Measurements from ENCODE around the gene C17orf58. TPM values are rescaled to one million over a fixed set of nuclear protein-coding genes. Genes with fewer than 3 reads are reported as not detected.

The C17orf58 gene
- total and polyA plus RNA-seq, 9 of the 15 experiments (the other 6 are each of a cell fraction or from before 2014, with no cell fraction given) = 8.6 to 37.4 (median 27.6) TPM

DNA sequence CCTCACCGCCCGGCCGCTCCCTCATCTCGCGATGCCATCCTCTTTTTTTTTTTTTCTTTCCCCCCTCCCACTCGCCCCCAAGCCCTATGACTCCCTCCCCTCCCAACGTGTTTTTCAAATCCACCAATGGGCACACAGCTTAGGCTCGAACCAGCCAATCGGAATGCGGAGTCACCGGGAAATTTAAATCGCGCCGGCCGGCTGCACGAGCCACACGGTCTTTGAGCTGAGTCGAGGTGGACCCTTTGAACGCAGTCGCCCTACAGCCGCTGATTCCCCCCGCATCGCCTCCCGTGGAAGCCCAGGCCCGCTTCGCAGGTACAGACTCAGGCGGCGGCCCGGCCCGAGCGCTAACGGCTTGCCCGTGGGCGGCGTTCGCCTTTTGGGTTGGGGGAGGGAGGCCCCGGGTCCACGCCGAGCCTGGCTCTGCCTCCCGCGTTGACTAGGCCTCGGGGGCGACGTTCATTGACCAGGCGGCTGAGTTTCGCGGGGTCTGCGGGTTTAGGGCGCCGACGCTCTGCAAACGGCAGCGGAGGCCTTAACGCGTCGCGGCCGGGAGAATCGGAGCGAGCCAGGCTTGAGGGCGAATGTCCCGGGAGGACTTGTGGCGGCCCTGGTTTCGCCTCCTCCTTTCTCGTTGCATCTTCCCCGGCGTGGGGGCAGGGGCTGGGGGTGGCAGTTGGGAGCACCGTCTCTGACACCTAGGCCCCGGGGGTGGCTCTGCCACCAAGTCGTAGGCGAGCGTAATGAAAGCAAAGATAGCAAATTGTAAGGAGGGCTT, 39.4 kb upstream of the C17orf58 start, which contains the start of gene KPNA2 (continued):
- TF ChIP-seq, protein P1, sequence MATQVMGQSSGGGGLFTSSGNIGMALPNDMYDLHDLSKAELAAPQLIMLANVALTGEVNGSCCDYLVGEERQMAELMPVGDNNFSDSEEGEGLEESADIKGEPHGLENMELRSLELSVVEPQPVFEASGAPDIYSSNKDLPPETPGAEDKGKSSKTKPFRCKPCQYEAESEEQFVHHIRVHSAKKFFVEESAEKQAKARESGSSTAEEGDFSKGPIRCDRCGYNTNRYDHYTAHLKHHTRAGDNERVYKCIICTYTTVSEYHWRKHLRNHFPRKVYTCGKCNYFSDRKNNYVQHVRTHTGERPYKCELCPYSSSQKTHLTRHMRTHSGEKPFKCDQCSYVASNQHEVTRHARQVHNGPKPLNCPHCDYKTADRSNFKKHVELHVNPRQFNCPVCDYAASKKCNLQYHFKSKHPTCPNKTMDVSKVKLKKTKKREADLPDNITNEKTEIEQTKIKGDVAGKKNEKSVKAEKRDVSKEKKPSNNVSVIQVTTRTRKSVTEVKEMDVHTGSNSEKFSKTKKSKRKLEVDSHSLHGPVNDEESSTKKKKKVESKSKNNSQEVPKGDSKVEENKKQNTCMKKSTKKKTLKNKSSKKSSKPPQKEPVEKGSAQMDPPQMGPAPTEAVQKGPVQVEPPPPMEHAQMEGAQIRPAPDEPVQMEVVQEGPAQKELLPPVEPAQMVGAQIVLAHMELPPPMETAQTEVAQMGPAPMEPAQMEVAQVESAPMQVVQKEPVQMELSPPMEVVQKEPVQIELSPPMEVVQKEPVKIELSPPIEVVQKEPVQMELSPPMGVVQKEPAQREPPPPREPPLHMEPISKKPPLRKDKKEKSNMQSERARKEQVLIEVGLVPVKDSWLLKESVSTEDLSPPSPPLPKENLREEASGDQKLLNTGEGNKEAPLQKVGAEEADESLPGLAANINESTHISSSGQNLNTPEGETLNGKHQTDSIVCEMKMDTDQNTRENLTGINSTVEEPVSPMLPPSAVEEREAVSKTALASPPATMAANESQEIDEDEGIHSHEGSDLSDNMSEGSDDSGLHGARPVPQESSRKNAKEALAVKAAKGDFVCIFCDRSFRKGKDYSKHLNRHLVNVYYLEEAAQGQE (IDR thresholded peaks at IDR 0.05; ENCODE audit: borderline replicate concordance) = no peak
- TF ChIP-seq, protein P1 (CRISPR knock-in tag; IDR thresholded peaks at IDR 0.05; ENCODE audit: low read depth) = no peak; the same call in 1 of the 2 replicates
- TF ChIP-seq JUNB (CRISPR knock-in tag; conservative IDR thresholded peaks at IDR 0.05) (no peak), SIN3B (IDR thresholded peaks at IDR 0.05; ENCODE audit: low read depth) (peak; percentile 53; the same call in 1 of the 2 replicates), NFXL1 (CRISPR knock-in tag; IDR thresholded peaks at IDR 0.05) (no peak)
